Stimulated activated CD4-positive, alpha-beta T cell treated with anti-CD3 and anti-CD28 coated beads, Interleukin-15, amount 100 ng/mL, for 1 hour (primary cell): Measurements from ENCODE around the gene IL36RN.

Source experiments
- DNase-seq, 2 donors: peaks; one replicate each; pipeline ENCODE4 v3.0.0-alpha.2; 2020; ENCODE audit warnings: low read depth in 1 of 2, low spot score in 1 of 2

The IL36RN gene

DNA sequence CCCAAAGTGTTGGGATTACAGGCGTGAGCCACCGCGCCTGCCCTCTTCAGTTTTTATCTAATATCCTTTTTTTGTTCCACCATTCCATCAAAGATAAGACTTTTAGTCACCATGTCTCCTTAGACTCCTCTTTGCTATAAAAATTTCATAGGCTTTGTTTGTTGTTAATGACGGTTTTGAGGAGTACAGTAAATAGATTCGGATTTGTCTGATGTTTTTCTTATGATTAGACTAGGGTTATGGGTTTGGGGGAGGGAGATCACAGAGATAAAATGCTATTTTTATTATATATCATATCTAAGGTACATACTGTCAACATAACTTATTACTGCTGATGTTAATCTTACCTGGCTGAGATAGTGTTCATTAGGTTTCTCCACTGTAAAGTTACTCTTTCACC, 12.5 kb upstream of the IL36RN start:
- no peak for DNase-seq

DNA sequence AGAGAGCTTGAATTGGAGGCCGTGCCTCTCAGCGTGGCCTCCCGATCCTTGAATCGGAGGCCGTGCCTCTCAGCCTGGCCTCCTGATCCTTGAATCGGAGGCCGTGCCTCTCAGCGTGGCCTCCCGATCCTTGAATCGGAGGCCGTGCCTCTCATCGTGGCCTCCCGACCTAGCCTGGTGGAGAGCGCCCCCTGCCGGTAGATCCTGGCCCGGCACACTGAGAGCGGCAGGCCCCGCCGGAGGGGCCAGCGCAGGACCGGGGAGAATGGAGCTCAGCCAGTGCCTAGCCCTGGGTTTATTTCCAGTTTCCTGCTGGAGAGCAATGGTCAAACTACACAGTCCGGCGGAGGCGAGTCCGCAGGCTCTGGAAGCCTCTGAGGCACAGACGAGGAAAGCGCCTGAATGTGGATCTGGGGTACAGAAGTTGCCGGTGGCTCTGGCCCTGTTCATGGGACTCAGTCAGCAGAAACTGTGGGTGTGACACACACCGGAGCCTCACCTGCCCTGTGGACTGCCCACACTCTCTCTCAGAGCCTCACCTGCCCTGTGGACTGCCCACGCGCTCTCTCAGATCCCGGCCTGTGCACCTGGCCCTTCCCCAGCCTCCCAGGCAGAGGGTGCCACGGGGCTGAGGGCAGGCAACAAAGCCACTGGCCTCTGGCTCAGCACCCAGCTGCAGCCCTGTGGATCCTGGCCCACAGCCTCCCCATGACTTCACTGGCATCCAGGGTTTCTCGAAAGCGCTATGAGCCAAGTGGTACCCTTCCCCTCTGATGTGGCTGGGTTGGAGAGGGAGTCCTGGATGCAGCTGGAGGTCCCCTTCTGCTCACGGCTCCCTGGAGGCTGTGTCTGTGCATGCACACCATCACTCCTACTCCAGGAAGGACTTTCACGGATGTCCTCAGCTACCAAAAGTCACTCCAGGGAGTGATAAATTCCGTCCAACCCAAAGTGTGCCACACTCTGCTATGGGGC, 7.8 kb upstream of the IL36RN start:
- DNase-seq, result no peak

DNA sequence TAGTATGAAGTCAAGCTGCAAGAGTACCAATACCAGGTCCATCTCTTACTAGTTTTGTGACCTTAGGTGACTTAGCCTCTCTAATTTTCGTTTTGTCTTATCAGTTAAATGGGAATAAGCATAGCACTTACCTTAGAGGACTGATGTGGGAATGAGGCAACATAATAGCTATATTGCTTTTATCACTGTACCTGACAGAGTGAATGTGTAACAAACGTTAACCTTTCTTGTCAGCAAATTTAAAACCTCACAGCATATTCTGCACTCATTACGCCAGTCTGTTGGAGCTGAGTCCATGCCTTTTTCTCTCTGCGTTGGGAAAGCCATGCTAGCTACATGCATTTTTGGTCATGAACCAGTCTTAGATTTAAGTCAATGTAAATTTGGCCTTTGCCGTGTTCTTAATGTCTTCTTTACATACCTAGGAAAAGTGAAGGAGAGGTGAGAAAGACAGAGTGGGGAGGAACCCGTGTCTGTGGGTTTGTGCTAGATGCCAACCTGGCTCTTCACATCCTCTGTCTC, 6.5 kb upstream of the IL36RN start, which contains the start of gene IL36B:
Gene IL36B, minus strand, starts transcription at position 472 of the 522 bp plus-strand sequence.
- DNase-seq, result no peak

DNA sequence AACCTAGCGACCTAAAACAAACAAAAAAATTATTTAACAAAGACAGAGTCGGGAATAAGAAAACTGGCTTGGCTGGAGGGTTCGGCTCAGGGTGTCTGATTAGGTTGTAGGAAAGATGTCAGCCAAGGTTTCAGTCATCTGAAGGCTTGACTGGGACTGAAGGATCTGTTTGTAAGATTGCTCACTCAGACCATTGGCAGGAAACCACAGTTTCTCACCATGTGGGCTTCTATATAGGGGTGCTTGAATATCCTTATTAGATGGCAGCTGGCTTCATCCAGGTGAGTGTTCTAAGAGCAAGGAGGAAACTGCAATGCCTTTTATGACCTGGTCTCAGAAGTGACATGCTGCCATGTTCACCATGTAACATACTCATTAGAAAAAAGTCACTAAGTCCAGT, 5.3 kb upstream of the IL36RN start:
- DNase-seq, result no peak

DNA sequence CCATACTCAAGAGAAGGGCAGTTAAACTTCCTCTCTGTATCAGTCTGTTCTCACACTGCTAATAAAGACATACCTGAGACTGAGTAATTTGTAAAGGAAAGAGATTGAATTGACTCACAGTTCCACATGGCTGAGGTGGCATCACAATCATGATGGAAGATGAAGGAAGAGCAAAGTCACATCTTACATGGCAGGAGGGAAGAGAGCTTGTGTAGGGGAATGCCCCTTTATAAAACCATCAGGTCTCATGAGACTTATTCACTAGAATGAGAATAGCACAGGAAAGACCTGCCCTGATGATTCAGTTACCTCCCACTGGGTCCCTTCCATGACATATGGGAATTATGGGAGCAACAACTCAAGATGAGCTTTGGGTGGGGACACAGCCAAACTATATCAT, 4.9 kb upstream of the IL36RN start:
- no peak for DNase-seq

DNA sequence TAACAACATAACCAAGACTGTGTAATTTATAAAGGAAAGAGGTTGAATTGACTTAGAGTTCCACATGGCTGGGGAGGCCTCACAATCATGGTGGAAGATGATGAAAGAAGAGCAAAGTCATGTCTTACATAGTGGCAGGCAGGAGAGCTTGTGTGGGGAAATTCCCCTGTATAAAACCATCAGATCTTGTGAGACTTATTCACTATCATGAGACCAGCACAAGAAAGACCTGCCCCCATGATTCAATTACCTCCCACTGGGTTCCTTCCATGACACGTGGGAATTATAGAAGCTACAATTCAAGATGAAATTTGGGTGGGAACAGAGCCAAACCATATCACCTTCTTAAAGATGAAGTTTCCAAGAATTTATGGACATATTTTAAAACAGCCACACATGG, 2.5 kb upstream of the IL36RN start:
- DNase-seq, result no peak

DNA sequence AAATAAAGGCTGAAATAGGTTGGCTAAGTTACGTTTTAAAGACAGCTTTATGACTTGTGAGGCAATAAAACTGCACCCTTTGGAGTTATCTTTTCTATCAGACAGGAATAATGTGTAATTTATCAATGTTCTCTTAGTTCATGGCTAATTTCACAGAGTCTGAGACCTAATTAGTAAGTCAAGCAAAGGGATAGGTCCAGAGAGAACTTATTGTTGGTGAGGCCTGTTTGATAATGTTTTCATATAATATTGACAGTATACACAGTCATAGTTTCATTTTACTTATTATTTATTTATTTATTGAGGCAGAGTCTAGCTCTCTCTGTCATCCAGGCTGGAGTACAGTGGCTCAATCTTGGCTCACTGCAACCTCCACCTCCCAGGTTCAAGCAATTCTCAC, 1.9 kb upstream of the IL36RN start:
- DNase-seq, result no peak

DNA sequence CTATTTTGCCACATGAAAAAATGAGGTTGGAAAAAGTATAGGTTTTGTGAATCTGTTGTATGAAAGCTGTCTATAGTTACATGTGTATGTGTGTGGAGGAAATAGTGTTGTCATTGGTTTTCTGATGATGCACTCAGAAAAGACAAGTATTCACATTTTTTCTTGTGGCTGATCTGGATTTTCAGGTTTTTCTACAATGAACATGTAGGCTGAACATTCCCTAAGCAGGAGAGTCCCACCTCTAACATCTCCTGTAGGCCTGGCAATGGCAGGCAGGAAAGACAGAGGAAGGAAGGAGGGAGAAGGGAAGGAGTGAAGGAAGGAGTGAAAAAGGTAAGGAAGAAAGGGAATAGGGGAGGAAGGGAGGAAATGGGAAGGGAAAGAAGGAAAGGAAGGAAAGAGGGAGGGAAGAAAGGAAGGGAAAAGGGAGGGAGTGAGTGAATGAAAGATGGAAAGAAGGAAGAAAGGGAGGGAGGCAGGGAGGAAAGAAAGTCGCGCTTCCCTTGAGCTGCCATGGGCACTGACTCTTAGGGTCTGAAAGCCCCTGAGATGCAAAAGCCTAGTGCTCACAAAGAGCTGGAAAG, 495 bp upstream of the IL36RN start:
- DNase-seq, result no peak

DNA sequence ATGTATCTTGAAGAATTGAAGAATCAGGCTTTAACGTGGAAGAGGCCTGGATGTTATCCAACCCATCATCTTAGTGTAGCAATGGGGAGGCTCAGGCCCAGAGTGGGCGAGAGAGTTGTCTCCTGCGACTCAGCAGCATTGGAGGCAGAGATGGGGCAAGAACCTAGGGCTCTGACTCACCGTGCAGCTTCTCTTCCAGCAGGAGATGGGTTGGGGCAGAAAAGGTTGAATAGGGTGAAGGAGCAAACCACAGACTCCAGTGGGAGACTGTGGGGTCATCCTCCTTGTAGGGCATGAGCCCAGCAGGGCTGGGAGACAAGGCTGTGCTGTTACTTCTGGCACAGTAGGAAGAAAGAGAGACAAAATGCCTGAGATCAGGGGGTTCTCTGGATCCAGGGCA, 1.4 kb downstream of the IL36RN start:
- no peak for DNase-seq

DNA sequence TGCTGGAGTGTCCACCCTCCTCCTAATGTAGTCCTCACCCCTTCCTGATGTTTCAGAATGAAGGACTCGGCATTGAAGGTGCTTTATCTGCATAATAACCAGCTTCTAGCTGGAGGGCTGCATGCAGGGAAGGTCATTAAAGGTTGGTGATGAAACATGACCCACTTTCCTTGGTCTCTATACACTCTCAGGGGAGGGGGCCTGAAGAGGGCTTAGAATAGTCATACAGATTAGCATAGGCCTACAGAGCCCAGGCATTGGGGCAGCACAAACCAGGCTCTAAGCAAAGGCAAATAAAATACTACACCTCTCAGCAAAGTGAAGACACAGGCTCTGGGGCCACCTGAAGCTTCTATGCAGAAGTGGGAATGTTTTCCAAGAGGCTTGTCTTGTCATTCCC, 1.8 kb downstream of the IL36RN start:
- DNase-seq, result no peak

DNA sequence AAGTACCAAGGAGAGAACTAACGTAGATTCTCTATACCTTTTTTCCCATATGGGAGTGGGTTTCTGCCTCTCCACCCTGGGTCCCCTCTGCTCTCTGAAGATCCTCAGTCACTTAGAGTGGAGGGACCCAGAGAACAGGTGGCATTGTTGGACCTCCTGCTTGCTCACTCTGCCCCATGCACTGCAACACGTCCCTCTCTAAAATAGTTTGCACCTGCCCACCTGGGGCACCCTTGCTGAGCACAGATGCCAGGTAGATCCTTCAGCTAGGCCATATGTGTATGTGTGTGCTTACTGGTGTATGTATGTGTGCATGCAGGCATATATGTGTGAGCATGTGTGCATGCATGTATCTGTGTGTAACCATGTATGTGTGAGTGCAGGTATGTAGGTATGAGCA, 2.2 kb downstream of the IL36RN start:
- no peak for DNase-seq

DNA sequence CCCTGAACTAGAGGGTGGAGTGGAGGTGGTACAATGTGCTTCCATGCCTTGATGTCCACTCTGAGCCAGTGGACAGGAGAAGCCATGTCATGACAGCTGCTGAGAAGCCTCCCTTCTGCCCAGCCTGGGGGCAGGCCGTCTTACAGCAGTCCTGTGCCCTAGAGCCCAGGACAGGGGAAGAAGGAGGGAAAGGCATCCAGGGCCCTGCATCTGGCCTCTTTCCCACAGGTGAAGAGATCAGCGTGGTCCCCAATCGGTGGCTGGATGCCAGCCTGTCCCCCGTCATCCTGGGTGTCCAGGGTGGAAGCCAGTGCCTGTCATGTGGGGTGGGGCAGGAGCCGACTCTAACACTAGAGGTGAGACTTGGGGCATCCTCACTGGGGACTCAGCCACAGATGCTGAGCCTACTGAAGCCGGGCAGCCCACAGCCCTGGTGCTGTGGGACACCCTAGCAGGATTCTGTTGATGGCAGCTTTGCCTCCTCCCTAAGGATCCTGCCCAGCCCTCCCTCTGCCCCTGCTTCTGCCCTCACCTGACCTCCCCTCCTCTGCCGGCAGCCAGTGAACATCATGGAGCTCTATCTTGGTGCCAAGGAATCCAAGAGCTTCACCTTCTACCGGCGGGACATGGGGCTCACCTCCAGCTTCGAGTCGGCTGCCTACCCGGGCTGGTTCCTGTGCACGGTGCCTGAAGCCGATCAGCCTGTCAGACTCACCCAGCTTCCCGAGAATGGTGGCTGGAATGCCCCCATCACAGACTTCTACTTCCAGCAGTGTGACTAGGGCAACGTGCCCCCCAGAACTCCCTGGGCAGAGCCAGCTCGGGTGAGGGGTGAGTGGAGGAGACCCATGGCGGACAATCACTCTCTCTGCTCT, 3.1 kb downstream of the IL36RN start:
- DNase-seq, result no peak

DNA sequence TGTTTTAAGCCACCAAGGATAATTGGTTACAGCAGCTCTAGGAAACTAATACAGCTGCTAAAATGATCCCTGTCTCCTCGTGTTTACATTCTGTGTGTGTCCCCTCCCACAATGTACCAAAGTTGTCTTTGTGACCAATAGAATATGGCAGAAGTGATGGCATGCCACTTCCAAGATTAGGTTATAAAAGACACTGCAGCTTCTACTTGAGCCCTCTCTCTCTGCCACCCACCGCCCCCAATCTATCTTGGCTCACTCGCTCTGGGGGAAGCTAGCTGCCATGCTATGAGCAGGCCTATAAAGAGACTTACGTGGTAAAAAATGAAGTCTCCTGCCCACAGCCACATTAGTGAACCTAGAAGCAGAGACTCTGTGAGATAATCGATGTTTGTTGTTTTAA, 5.3 kb downstream of the IL36RN start:
- no peak for DNase-seq

DNA sequence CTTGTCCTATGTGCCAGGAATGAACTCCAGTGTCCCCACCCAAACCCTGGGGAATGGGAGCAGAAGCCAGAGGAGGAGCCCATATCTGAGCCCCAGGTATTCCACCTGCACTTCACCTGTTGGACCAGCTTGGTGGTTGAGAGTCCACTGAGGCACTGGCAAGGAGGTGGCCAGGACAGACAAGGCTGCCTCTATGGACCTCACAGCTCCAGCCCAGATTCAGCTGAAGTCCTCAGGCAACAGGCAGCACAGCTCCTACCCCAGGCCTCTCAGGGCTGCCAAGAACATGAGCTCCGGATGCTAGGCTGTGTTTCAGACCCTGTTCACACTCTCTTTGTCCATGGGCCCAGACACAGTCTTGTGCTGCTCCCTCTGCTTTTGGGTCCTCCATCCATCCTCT, 5.9 kb downstream of the IL36RN start:
- DNase-seq, result no peak

DNA sequence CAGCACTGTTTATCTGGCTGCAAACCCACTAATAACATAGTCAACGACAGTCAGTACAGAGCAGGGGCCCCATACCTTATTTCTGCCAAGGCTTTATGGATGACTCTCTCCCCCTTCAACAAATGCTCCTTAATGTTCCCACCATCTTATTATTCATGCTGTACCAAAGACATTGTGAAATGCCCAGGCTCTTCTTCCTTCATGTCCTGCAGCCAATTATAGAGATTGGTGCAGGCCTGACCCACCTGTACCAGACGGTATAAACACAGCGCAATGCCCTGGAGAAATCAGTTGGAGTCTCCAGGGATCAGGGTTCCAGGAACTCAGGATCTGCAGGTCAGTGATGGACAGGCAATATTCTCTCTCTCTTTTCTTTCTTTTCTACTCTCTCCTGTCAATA, 8.7 kb downstream of the IL36RN start, which contains the start of gene IL1F10:
Gene IL1F10, plus strand, starts transcription at position 290 of the 400 bp plus-strand sequence. CDS start 4,769 bp downstream, outside the sequence.
- no peak for DNase-seq

DNA sequence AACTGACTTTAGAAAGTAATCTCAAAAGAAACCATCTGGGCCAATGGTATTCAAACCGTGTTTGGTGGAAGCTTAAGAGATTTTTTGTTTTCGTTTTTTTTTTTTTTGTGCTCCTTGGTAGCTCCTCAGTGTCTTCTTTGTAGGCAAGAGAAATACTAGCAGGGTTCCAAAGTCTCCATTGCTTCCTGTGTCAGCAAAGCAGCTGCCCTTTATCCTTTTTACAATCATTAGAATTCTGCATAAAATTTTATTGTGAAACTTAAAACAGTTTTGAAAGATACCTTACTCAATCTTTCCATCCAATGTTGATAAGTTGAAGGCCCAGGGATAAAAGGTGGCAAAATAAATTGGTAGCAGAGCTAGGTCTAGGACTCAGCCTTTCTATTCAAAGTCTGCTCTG, 9.3 kb downstream of the IL36RN start:
- no peak for DNase-seq

DNA sequence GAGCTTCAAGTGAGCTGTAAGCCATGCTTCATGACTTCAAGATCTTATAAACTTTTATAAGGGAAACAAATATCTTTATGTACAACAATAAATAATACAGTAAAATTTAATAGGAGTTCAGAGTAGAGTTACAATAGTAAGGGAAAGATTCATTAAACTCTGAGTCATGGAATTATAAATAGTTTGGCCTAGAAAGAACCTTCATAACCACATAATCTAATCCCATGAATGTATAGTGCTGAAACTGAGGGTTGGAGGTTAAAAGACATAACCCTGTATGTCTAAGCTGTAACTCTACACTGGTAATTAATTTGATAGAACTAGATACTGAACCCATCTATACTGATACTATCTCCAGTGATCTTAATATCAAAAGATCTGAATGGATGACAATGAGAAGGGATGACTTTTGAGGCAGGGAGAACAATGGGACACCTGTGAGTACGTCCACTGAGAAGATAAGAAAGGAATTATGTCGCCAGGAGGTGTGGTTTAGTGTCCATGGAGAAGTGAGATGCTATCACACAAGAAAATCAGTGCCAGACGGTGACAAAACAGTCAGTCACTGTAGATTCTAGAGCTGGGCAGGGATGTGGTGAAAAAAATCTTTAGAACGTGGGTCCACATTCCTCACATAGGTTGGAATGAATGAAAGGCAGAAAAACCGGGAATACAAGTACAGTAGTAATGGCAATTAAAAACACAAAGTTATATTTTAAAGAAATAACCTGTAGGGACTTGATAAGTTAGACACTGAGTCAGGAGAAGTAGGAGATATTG, 9.9 kb downstream of the IL36RN start:
- DNase-seq, result no peak

DNA sequence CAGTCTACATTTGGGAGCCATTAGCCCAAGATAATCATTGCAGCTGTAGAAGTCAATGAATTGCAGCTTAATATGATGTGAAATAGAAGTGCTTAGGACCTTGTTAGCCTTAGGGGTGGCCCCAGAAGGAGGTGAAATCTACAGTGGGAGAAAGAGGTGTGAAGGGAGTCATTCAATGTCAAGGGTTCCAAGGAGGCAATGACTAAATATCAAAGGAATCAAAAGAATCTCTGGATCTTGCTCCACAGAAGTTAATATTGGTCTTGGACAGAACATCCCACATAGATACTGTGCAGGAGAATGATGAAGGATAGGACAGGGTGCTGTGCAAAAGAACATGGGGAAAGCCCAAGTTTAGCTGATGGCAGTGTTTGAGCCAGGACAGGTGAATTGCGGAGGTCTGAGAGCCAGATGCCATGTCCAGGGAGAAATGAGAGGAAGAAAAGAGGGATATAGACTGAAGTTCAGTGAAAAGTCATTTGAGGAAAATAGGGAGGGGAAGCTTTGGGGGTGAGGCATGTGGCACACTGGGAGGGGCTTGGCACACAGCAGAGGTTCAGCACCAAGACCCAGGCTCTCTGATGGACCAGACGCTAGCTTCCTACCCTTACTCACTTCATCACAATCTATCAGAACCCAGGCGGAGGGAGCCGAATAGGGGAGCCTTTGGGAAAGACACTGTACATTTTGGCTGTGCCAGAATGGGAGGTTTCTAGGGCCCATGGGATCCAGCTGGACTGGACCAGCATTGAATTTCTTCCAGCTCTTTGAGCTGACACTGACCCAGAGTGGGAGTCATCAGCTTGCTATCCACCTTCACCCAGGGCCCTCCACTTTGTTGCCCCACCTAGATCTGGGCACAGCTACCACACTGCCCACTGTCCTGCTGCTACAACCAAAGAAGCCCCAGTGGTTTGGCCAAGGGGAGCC, 10.9 kb downstream of the IL36RN start:
- DNase-seq, result no peak

DNA sequence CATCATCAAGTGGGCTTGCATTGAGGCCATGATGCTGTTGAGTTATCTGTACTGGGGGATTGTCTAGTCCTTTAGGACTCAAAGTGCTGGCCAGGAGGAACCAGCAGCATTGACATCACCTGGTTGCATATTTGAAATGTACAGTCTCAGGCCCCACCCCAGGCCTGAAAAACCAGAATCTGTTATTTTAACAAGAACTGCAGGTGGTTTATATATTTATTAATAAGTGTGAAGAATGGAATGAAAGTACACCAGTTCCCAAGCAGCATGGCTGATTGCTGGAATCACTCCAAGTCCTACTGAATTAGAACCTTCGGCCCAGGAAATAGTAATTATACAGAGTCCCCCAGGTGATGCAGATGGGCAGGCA, 11.6 kb downstream of the IL36RN start:
- DNase-seq, result no peak

DNA sequence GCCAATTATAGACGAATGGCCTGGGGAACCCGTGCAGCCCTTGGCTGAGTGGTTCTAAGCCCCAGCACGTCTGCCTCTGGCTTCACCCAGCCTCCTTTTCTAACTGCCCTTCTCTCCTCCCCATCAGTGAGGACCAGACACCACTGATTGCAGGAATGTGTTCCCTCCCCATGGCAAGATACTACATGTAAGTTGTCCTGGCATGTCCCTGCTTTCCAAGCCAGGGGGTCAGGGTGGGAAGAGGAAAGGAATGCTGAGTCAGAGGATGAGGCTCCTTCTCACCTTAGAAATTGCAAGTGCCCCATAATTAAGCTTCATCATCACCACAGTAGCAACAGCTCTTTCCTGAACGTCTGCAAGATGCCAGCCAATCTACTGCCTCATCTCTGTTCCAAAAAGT, 13.6 kb downstream of the IL36RN start:
- no peak for DNase-seq
